ENCODE data around the gene PEX12.
"Not testable (repeated sequence)": the region's sequence is repeated elsewhere in the genome, so short reads cannot be mapped to it uniquely, and the experiment has no call there.

The PEX12 gene

DNA sequence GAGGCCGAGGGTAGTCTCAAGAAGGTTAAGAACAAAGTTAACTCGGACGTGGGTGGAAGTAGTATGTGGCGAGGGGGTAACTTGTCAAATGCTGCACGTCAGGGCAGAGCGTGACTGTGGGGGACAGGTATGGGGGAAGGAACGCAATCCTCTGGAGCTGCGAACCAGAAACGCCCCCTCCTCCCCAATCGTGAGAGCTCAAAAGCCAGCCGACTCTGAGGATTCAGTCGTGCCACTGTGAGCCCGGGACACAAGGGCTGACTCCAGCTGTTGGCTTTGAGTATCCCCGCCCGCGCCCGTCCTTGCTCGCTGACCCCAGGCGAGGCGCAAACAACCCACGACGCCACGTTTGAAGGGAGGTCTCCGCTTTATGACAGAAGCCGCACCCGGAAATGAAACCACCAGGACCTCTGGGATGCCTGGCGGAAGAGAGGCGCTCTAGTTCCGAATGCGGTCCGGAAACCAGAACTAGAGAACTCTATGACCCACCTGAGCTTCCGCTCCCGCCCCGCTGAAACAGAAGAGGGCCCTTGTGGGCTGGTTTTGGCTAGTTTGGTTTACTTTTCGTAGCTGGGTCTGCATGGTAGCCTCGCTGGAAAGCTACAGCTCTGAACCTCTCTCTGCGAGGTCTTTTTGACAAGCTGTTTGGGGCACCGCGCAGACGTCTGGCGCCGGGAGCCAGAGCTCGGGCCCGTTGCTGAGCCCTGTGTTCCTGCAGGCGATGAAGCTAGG is at the start of gene PEX12:
Gene PEX12, minus strand, starts transcription at position 375 of the 732 bp plus-strand sequence. CDS start 550 bp downstream, outside the sequence.
- peak within 1 kb of the TSS; percentile 87 for H3K4me3 ChIP-seq (ENCODE audit: low read length)
- no peaks in the 10 kb centered on the region for H3K9me3 ChIP-seq (ENCODE audit: control insufficient read depth, low read length)
- peak; percentile 93 for DNase-seq (ENCODE audit: low read depth)
- no peaks in the 10 kb centered on the region for H3K27me3 ChIP-seq (replicated peaks; ENCODE audit: control insufficient read depth, insufficient read depth, low read length)
- peak within 1 kb of the TSS; percentile 98 for H3K9ac ChIP-seq (ENCODE audit: low read length)
- peaks cover 17% of the 10 kb centered on the region for H3K4me1 ChIP-seq (ENCODE audit: control insufficient read depth, insufficient read depth, low read length)
- peaks cover 21% of the 10 kb centered on the region for H3K36me3 ChIP-seq (ENCODE audit: control insufficient read depth, insufficient read depth, low read length, severe bottlenecking)

DNA sequence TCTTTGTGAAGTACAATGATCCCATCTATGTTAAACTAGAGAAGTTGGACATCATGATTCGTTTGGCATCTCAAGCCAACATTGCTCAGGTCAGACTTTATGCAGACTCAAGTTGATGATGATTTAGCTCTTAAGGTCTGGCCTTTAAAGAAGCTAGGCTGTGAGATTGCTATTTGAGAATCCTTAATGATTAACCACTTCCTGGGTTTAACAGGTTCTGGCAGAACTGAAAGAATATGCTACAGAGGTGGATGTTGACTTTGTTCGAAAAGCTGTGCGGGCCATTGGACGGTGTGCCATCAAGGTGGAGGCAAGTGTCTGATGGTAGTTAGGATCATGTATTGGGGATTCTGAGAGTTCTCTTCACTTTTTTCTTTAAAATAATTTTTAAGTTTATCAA is 49.0 kb upstream of the PEX12 start:
- Histone ChIP-seq H3K4me3 (ENCODE audit: low read length) (no peak overlapping the region), H3K9ac (ENCODE audit: low read length) (no peak overlapping the region), H3K36me3 (ENCODE audit: control insufficient read depth, insufficient read depth, low read length, severe bottlenecking) (peaks cover 70% of the 10 kb centered on the region)

DNA sequence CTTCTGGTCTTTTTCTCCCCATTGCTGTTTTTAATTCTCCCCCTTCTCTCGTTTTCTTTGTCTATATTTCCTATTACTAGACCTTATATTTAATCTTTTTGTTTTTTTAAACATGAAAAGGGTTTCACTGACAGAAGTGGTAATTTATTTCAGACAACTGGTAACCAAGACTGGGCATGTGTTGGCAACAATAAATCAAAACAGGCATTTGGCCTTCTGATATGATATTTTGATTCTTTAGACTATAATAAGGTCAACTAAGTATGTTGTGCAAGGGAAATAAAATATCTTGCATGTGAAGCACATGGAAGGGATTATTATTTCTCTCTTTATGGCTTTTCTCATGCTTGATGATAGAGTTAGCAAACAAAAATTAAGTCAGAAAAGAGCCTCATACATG is 43.4 kb upstream of the PEX12 start:
- Histone ChIP-seq H3K4me1 (ENCODE audit: control insufficient read depth, insufficient read depth, low read length) (no peaks in the 10 kb centered on the region), H3K4me3 (ENCODE audit: low read length) (no peak overlapping the region), H3K27me3 (replicated peaks; ENCODE audit: control insufficient read depth, insufficient read depth, low read length) (no peaks in the 10 kb centered on the region), H3K9ac (ENCODE audit: low read length) (no peak overlapping the region), H3K36me3 (ENCODE audit: control insufficient read depth, insufficient read depth, low read length, severe bottlenecking) (peaks cover 37% of the 10 kb centered on the region), H3K9me3 (ENCODE audit: control insufficient read depth, low read length) (no peaks in the 10 kb centered on the region)
- DNase-seq (ENCODE audit: low read depth) = no peak

More for the DNA sequence above, 49.0 kb upstream of the PEX12 start:
- no peak for DNase-seq (ENCODE audit: low read depth)
- Histone ChIP-seq H3K27me3 (replicated peaks; ENCODE audit: control insufficient read depth, insufficient read depth, low read length) (no peaks in the 10 kb centered on the region), H3K4me1 (ENCODE audit: control insufficient read depth, insufficient read depth, low read length) (peaks cover 4% of the 10 kb centered on the region), H3K9me3 (ENCODE audit: control insufficient read depth, low read length) (no peaks in the 10 kb centered on the region)

- H3K9ac ChIP-seq (ENCODE audit: low read length) = no peak overlapping the region
- no peak overlapping the region for H3K4me3 ChIP-seq (ENCODE audit: low read length)
- no peak for DNase-seq (ENCODE audit: low read depth)
- H3K4me1 ChIP-seq (ENCODE audit: control insufficient read depth, insufficient read depth, low read length) = peaks cover 10% of the 10 kb centered on the region
- H3K9me3 ChIP-seq (ENCODE audit: control insufficient read depth, low read length) = no peaks in the 10 kb centered on the region
- H3K27me3 ChIP-seq (replicated peaks; ENCODE audit: control insufficient read depth, insufficient read depth, low read length) = no peaks in the 10 kb centered on the region
- H3K36me3 ChIP-seq (ENCODE audit: control insufficient read depth, insufficient read depth, low read length, severe bottlenecking) = peaks cover 9% of the 10 kb centered on the region
Measured at GRCh38 chr17:35618628-35619027, 40.3 kb upstream of the PEX12 start.

DNA sequence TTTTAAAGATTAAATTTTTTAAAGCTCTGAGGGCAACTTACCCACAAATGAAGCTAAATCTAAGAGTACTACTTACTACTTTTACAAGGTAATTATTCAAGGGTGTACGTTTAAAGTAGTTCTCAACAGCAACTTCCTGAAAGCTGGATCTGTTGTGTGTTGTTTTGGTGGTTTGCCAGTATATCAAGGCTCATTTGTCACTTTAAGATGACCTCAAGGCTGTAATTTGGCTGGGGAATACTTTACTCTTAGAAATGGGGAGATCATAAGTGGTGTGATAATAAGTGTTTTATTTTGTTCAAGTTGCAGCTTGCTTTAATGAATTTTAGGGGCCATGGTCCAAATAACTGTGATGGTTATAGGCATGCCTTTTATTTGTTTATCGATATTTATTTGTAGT is 39.1 kb upstream of the PEX12 start:
- Histone ChIP-seq H3K9me3 (ENCODE audit: control insufficient read depth, low read length) (no peaks in the 10 kb centered on the region), H3K4me1 (ENCODE audit: control insufficient read depth, insufficient read depth, low read length) (peaks cover 10% of the 10 kb centered on the region), H3K27me3 (replicated peaks; ENCODE audit: control insufficient read depth, insufficient read depth, low read length) (no peaks in the 10 kb centered on the region), H3K36me3 (ENCODE audit: control insufficient read depth, insufficient read depth, low read length, severe bottlenecking) (peaks cover 8% of the 10 kb centered on the region), H3K4me3 (ENCODE audit: low read length) (no peak overlapping the region), H3K9ac (ENCODE audit: low read length) (no peak overlapping the region)
- DNase-seq (ENCODE audit: low read depth) = no peak

GRCh38 chr17:35616536-35616935 is 38.2 kb upstream of the PEX12 start:
- no peak overlapping the region for H3K4me3 ChIP-seq (ENCODE audit: low read length)
- no peaks in the 10 kb centered on the region for H3K9me3 ChIP-seq (ENCODE audit: control insufficient read depth, low read length)
- H3K36me3 ChIP-seq (ENCODE audit: control insufficient read depth, insufficient read depth, low read length, severe bottlenecking) = peaks cover 18% of the 10 kb centered on the region
- H3K4me1 ChIP-seq (ENCODE audit: control insufficient read depth, insufficient read depth, low read length) = peaks cover 10% of the 10 kb centered on the region
- H3K9ac ChIP-seq (ENCODE audit: low read length) = no peak overlapping the region
- DNase-seq (ENCODE audit: low read depth) = no peak
- H3K27me3 ChIP-seq (replicated peaks; ENCODE audit: control insufficient read depth, insufficient read depth, low read length) = no peaks in the 10 kb centered on the region

GRCh38 chr17:35614810-35615209 is 36.4 kb upstream of the PEX12 start:
- Histone ChIP-seq H3K36me3 (ENCODE audit: control insufficient read depth, insufficient read depth, low read length, severe bottlenecking) (peaks cover 24% of the 10 kb centered on the region), H3K9ac (ENCODE audit: low read length) (no peak overlapping the region)

DNA sequence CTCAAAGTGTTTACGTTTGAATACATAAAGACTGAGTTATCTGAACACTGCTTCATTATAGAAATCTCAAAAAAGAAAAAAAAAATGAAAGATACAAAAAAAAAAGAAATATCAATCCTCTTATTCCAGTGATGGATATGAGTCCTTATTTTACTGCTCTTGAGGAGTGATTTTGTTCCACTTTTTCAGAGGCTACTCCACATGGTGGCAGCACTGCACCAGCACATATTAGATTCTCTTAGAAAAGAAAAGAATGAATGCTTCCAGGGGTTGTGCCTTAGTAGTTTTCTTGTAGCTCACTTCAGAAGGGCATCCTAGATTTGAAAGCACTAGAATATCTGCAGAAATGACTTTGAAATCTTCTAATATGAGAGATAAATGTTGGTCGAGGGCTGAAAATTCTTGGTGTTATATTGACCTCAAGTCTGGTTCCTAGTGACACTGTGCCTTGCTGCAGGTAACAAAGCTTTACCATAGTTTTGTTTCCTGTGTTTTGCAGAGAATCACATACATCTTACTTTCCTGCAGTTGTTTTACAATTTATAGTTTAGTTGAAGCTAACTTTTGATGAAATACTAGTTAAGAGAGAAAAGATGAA is 34.7 kb upstream of the PEX12 start:
- DNase-seq (ENCODE audit: low read depth) = peak; percentile 85
- peaks cover 10% of the 10 kb centered on the region for H3K4me1 ChIP-seq (ENCODE audit: control insufficient read depth, insufficient read depth, low read length)
- H3K27me3 ChIP-seq (replicated peaks; ENCODE audit: control insufficient read depth, insufficient read depth, low read length) = no peaks in the 10 kb centered on the region
- H3K9ac ChIP-seq (ENCODE audit: low read length) = no peak overlapping the region
- no peaks in the 10 kb centered on the region for H3K9me3 ChIP-seq (ENCODE audit: control insufficient read depth, low read length)
- peaks cover 42% of the 10 kb centered on the region for H3K36me3 ChIP-seq (ENCODE audit: control insufficient read depth, insufficient read depth, low read length, severe bottlenecking)
- no peak overlapping the region for H3K4me3 ChIP-seq (ENCODE audit: low read length)

More at GRCh38 chr17:35614810-35615209, 36.4 kb upstream of the PEX12 start:
- peaks cover 10% of the 10 kb centered on the region for H3K4me1 ChIP-seq (ENCODE audit: control insufficient read depth, insufficient read depth, low read length)
- no peaks in the 10 kb centered on the region for H3K9me3 ChIP-seq (ENCODE audit: control insufficient read depth, low read length)
- H3K27me3 ChIP-seq (replicated peaks; ENCODE audit: control insufficient read depth, insufficient read depth, low read length) = no peaks in the 10 kb centered on the region
- no peak overlapping the region for H3K4me3 ChIP-seq (ENCODE audit: low read length)
- peak; percentile 25 for DNase-seq (ENCODE audit: low read depth)

GRCh38 chr17:35610746-35611145 is 32.4 kb upstream of the PEX12 start:
- H3K4me3 ChIP-seq (ENCODE audit: low read length); H3K9me3 ChIP-seq (ENCODE audit: control insufficient read depth, low read length): not testable (repeated sequence)
- peaks cover 58% of the 10 kb centered on the region for H3K36me3 ChIP-seq (ENCODE audit: control insufficient read depth, insufficient read depth, low read length, severe bottlenecking)

DNA sequence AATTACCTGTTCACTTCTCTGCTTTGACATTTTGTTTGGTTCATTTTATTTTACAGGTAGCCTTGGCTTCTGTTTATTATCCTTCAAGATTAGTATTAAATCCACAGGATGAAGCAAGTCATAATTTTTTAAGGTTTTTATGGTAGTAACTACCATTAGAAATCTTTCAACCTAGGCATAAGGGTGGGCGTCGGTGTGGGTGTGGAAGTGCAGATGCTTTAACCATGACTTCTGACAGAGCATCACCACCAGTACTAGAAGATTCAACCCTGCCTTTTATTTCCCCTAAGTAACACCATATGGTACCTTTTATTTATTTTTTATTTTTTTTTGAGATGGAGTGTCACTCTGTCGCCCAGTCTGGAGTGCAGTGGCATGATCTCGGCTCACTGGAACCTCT is 31.5 kb upstream of the PEX12 start:
- Histone ChIP-seq H3K27me3 (replicated peaks; ENCODE audit: control insufficient read depth, insufficient read depth, low read length) (no peaks in the 10 kb centered on the region), H3K9ac (ENCODE audit: low read length) (no peak overlapping the region), H3K4me3 (ENCODE audit: low read length) (no peak overlapping the region), H3K36me3 (ENCODE audit: control insufficient read depth, insufficient read depth, low read length, severe bottlenecking) (peaks cover 58% of the 10 kb centered on the region), H3K9me3 (ENCODE audit: control insufficient read depth, low read length) (no peaks in the 10 kb centered on the region), H3K4me1 (ENCODE audit: control insufficient read depth, insufficient read depth, low read length) (peaks cover 12% of the 10 kb centered on the region)
- no peak for DNase-seq (ENCODE audit: low read depth)

More at GRCh38 chr17:35610746-35611145, 32.4 kb upstream of the PEX12 start:
- H3K27me3 ChIP-seq (replicated peaks; ENCODE audit: control insufficient read depth, insufficient read depth, low read length); DNase-seq (ENCODE audit: low read depth); H3K9ac ChIP-seq (ENCODE audit: low read length): not testable (repeated sequence)
- H3K4me1 ChIP-seq (ENCODE audit: control insufficient read depth, insufficient read depth, low read length) = peaks cover 14% of the 10 kb centered on the region

DNA sequence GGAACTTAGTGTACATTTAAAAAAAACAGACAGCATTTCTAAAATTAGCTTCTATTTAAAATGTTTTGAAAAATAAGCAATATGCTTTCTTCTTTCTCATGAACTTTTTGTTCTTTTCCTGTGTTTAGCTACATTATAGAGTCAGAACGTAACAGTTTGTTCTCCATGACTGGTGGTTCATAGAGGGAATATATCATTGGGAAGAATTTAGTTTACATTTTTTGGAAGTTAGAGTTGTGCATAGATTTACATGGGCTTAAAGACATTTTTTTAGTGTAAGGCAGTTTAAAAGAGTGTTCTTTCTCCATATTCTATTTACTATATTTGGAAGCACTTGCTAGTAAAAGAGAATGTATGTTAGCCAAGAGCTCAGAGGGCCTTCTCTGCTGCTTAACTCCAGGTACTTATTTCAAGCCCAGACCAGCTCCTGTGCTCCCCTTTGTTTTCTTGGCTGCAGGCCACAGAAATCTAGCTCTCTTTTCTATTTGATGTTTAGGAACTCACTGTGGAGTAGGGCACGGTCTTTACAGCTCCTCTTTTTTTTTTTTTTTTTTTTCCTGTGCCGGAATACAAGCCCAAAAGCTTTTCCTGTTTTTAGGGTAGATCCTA is 29.0 kb upstream of the PEX12 start:
- Histone ChIP-seq H3K27me3 (replicated peaks; ENCODE audit: control insufficient read depth, insufficient read depth, low read length) (no peaks in the 10 kb centered on the region), H3K4me1 (ENCODE audit: control insufficient read depth, insufficient read depth, low read length) (peaks cover 7% of the 10 kb centered on the region), H3K9me3 (ENCODE audit: control insufficient read depth, low read length) (no peaks in the 10 kb centered on the region), H3K4me3 (ENCODE audit: low read length) (no peak overlapping the region), H3K36me3 (ENCODE audit: control insufficient read depth, insufficient read depth, low read length, severe bottlenecking) (peaks cover 72% of the 10 kb centered on the region), H3K9ac (ENCODE audit: low read length) (no peak overlapping the region)
- no peak for DNase-seq (ENCODE audit: low read depth)

All from adipocyte (in vitro differentiated cells).